ENCODE data around the gene DCPS.
"Not testable (repeated sequence)": the region's sequence is repeated elsewhere in the genome, so short reads cannot be mapped to it uniquely, and the experiment has no call there.

DCPS gene

GRCh38 chr11:126345759-126346585 lies 42.1 kb downstream of the DCPS start:
- peak; percentile 27 to 76 for DNase-seq

GRCh38 chr11:126346586-126346940 lies 42.7 kb downstream of the DCPS start:
- no peak for DNase-seq

GRCh38 chr11:126346946-126347345 lies 43.1 kb downstream of the DCPS start:
- not testable (repeated sequence) for DNase-seq

- no peak for DNase-seq
Measured at GRCh38 chr11:126347751-126348668, 44.1 kb downstream of the DCPS start.

- DNase-seq = no peak
Measured at GRCh38 chr11:126348806-126349582, 45.1 kb downstream of the DCPS start.

- DNase-seq = no peak
Measured at GRCh38 chr11:126350836-126351235, 47.0 kb downstream of the DCPS start.

GRCh38 chr11:126352163-126352562 lies 48.3 kb downstream of the DCPS start:
- no peak for DNase-seq

- DNase-seq = no peak
Measured at GRCh38 chr11:126352934-126353801, 49.3 kb downstream of the DCPS start.

- no peak for DNase-seq
Measured at GRCh38 chr11:126354631-126355323, 50.9 kb downstream of the DCPS start.

GRCh38 chr11:126355324-126355925 lies 51.6 kb downstream of the DCPS start, which contains the start of gene ST3GAL4:
Gene ST3GAL4, plus strand, starts transcription at chr11:126355686. Its CDS starts 50,470 bp downstream, at chr11:126406156.
- DNase-seq = peak; percentile 64 to 75

GRCh38 chr11:126355926-126356897 lies 52.4 kb downstream of the DCPS start:
- DNase-seq = peak; percentile 16 to 60

- no peak for DNase-seq
Measured at GRCh38 chr11:126357055-126357962, 53.4 kb downstream of the DCPS start.

GRCh38 chr11:126357969-126358762 lies 54.3 kb downstream of the DCPS start:
- DNase-seq = no peak

GRCh38 chr11:126358763-126359160 lies 54.9 kb downstream of the DCPS start:
- DNase-seq = no peak

GRCh38 chr11:126359431-126360048 lies 55.7 kb downstream of the DCPS start:
- DNase-seq = no peak

GRCh38 chr11:126360049-126360446 lies 56.2 kb downstream of the DCPS start:
- DNase-seq = no peak

GRCh38 chr11:126361400-126361799 lies 57.5 kb downstream of the DCPS start:
- no peak for DNase-seq
